Right lobe of liver (tissue), 6 donors: Measurements from ENCODE around the gene CCDC60. TPM values are rescaled to one million over a fixed set of nuclear protein-coding genes. Genes with fewer than 3 reads are reported as not detected.

ENCODE experiments used
- ATAC-seq, 4 donors: fragments of 200-7000 bp; cut with Tn5 transposase; one replicate each; pipeline ENCODE4 v1.9.1; 2020; ENCODE audit warnings: mild to moderate bottlenecking in 4 of 4, moderate library complexity in 4 of 4
- DNase-seq, 3 donors: peaks; one replicate each; pipeline ENCODE4 v3.0.0-alpha.2; 2020
- H3K27ac ChIP-seq, 3 donors: fragments of 200-600 bp; one replicate each; pipeline ENCODE4 v1.8.0; 2022
- H3K27me3 ChIP-seq, 2 donors: fragments of 200-600 bp; one replicate each; pipeline ENCODE4 v1.8.0; 2022
- H3K36me3 ChIP-seq, 4 donors: fragments of 200-600 bp; sonication (generic) in 1 of 4; one replicate each; pipeline versions ENCODE4 v1.5.1 to v1.8.0; 2017 to 2022; ENCODE audit warnings: control low read depth in 1 of 4
- H3K4me1 ChIP-seq, 4 donors: fragments of 200-600 bp; sonication (generic) in 1 of 4; one replicate each; pipeline versions ENCODE4 v1.5.1 to v1.8.0; 2017 to 2022; ENCODE audit warnings: control low read depth in 1 of 4
- H3K4me3 ChIP-seq, 3 donors: fragments of 200-600 bp; one replicate each; pipeline ENCODE4 v1.8.0; 2022
- H3K9me3 ChIP-seq, 4 donors: fragments of 200-600 bp; sonication (generic) in 1 of 4; one replicate each; pipeline versions ENCODE4 v1.5.1 to v1.8.0; 2017 to 2022; ENCODE audit warnings: control low read depth in 1 of 4
- CTCF ChIP-seq, 4 donors: fragments of 200-600 bp in 3 of 4; fragments of 450-650 bp in 1 of 4; IDR thresholded peaks; one replicate each; pipeline versions ENCODE4 v1.5.1 to v1.8.0; 2016 to 2022; ENCODE audit warnings: antibody characterized with exemption in 4 of 4, mild to moderate bottlenecking in 2 of 4
- POLR2A ChIP-seq: fragments of 450-650 bp; IDR thresholded peaks from one replicate; pipeline ENCODE4 v1.6.1; 2017; ENCODE audit warnings: antibody characterized with exemption, mild to moderate bottlenecking
- WGBS: methylation state at CpG from one replicate; pipeline ENCODE4 v1.1.6; 2018; ENCODE audit warnings: low coverage, low lambda C conversion rate; ENCODE audit not compliant: insufficient coverage; ENCODE audit errors: missing lambda C conversion rate; 5-methylcytosine and 5-hydroxymethylcytosine counted together
- intact Hi-C, 2 donors: fragments of 100-400 bp; cut with DNase I; formaldehyde crosslinking; loops; one replicate each; pipeline versions ENCODE4 v1.11.2 to v1.14.1; 2022
- total RNA-seq, 6 experiments: library from RNA; depleted of rRNA in 2 of 6; stranded (reverse); fragments of >200 nt in 2 of 6; fragmentation: NEBNext Ultra II Directional in 3 of 6; extraction: Animal tissue kit (Norgen Biotek cat#: 25700) in 3 of 6; gene quantifications; one replicate each; pipeline versions ENCODE4 v1.1.0 to v1.2.4, GENCODE V29; 2016 to 2023
- donor health status: DM: no; HTN: yes; CAD: no.
- donor health status: DM: no; HTN: no; CAD: no.
- donor health status: DM: no; HTN: no; CAD: no.
- donor health status: DM: no; HTN: yes; CAD: no.
- donor health status: DM: no; HTN: yes; CAD: no.

Gene CCDC60
- total RNA-seq, 6 experiments from 2014 or later: not detected

GRCh38 chr12:119391673-119392072 is 57.1 kb downstream of the CCDC60 start:
- DNase-seq (no peak), ATAC-seq (no peak)
- WGBS: 45% methylated on average over 5 of the region's 5 CpGs

GRCh38 chr12:119393677-119394076 is 59.1 kb downstream of the CCDC60 start:
- Histone ChIP-seq H3K27me3 (no peaks in the 10 kb centered on the region), H3K36me3 (no peaks in the 10 kb centered on the region), H3K4me3 (no peak overlapping the region), H3K9me3 (no peaks in the 10 kb centered on the region), H3K4me1 (no peaks in the 10 kb centered on the region), H3K27ac (no peak overlapping the region)
- ATAC-seq (no peak), DNase-seq (no peak)
- intact Hi-C loops: no loop called here
- TF ChIP-seq POLR2A (no peak), CTCF (IDR thresholded peaks at IDR 0.05) (no peak)
- WGBS: 47% methylated on average over 4 of the region's 4 CpGs

More at GRCh38 chr12:119391673-119392072, 57.1 kb downstream of the CCDC60 start:
- no peaks in the 10 kb centered on the region for H3K4me1 ChIP-seq
- H3K36me3 ChIP-seq: no peaks in the 10 kb centered on the region
- TF ChIP-seq CTCF (IDR thresholded peaks at IDR 0.05): no peak
- no peak for TF ChIP-seq POLR2A
- no peaks in the 10 kb centered on the region for H3K9me3 ChIP-seq
- intact Hi-C loops: no loop called here
- no peak overlapping the region for H3K4me3 ChIP-seq
- no peaks in the 10 kb centered on the region for H3K27me3 ChIP-seq
- no peak overlapping the region for H3K27ac ChIP-seq

- no peak overlapping the region for H3K4me3 ChIP-seq
- no peak for ATAC-seq
- H3K27ac ChIP-seq: no peak overlapping the region
- intact Hi-C loops: no loop called here
- no peaks in the 10 kb centered on the region for H3K27me3 ChIP-seq
- H3K9me3 ChIP-seq: no peaks in the 10 kb centered on the region
- H3K4me1 ChIP-seq: no peaks in the 10 kb centered on the region
- DNase-seq: no peak
- H3K36me3 ChIP-seq: no peaks in the 10 kb centered on the region
- TF ChIP-seq POLR2A: no peak
- no peak for TF ChIP-seq CTCF (IDR thresholded peaks at IDR 0.05)
- WGBS: 94% methylated on average over 7 of the region's 10 CpGs
These were observed 63.0 kb downstream of the CCDC60 start for GRCh38 chr12:119397540-119397939.

GRCh38 chr12:119398190-119398589 is 63.7 kb downstream of the CCDC60 start:
- intact Hi-C loops: no loop called here
- ATAC-seq (no peak), DNase-seq (no peak)
- Histone ChIP-seq H3K27me3 (no peaks in the 10 kb centered on the region), H3K27ac (no peak overlapping the region), H3K9me3 (no peaks in the 10 kb centered on the region), H3K4me3 (no peak overlapping the region), H3K4me1 (no peaks in the 10 kb centered on the region), H3K36me3 (no peaks in the 10 kb centered on the region)
- no peak for TF ChIP-seq CTCF (IDR thresholded peaks at IDR 0.05)
- no peak for TF ChIP-seq POLR2A
- WGBS: 100% methylated on average over 1 of the region's 24 CpGs

GRCh38 chr12:119399301-119399700 is 64.8 kb downstream of the CCDC60 start:
- ATAC-seq (no peak), DNase-seq (no peak)
- no peak overlapping the region for H3K4me3 ChIP-seq
- intact Hi-C loops: no loop called here
- no peaks in the 10 kb centered on the region for H3K4me1 ChIP-seq
- no peaks in the 10 kb centered on the region for H3K9me3 ChIP-seq
- WGBS: 65% methylated on average over 4 of the region's 4 CpGs
- no peaks in the 10 kb centered on the region for H3K36me3 ChIP-seq
- no peak overlapping the region for H3K27ac ChIP-seq
- TF ChIP-seq CTCF (IDR thresholded peaks at IDR 0.05) (no peak), POLR2A (no peak)
- H3K27me3 ChIP-seq: no peaks in the 10 kb centered on the region
